HG03139 (cell line): ENCODE measurements around the gene RIGI.
"Not testable (repeated sequence)": the region's sequence is repeated elsewhere in the genome, so short reads cannot be mapped to it uniquely, and the experiment has no call there.

ENCODE experiments used
- ATAC-seq: cut with Tn5 transposase; IDR thresholded peaks from one replicate; pipeline ENCODE4 v1.9.1; 2021; ENCODE audit not compliant: unreplicated experiment

The RIGI gene

DNA sequence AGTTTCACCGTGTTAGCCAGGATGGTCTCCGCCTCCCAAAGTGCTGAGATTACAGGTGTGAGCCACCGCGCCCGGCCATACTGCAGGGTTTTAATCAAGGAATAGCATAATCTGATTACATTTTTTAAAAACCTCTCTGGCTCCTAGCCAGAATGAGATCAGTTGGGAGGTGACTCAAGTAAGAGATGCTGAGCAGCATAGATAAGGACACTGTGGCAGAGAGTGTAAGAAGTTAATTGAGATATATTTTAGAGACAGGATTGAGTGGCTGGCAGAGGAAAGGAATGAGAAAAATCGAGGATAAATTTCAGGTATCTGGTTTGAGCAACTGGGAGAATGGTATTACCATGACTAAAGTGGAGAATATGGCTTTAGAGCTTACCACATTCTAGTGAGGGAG lies 7.3 kb upstream of the RIGI start:
- ATAC-seq = no peak

DNA sequence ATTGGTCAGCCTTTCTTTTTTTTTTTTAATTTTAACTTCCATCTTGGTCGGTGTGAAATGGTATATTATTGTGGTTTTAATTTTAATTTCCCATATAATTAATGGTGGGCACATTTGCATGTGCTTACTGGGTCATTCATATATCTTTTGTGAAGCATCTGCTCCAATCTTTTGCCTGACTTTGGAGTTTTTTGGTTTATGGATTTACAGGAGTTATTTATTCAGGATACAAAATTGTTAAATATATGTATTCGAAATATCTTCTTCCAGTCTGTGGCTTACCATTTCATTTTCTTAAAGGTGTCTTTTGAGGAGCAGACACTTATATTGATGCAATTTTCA lies 682 bp upstream of the RIGI start:
- no peak for ATAC-seq

DNA sequence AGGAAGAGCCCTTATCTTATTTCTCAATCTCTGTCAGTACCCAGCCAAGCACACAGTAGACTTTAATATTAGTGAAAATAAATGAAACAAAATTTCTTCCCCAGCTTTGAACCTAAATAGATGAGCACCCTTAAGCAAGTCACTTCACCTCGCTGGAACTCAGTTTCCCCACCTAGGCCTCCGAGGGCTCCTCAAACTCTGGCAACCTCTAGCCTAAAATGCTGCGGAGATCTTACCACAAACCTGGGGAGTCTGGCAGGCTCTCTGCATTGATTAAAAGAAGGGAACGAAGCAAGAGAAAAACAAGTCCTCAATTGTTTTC lies 326 bp downstream of the RIGI start:
- ATAC-seq = no peak

DNA sequence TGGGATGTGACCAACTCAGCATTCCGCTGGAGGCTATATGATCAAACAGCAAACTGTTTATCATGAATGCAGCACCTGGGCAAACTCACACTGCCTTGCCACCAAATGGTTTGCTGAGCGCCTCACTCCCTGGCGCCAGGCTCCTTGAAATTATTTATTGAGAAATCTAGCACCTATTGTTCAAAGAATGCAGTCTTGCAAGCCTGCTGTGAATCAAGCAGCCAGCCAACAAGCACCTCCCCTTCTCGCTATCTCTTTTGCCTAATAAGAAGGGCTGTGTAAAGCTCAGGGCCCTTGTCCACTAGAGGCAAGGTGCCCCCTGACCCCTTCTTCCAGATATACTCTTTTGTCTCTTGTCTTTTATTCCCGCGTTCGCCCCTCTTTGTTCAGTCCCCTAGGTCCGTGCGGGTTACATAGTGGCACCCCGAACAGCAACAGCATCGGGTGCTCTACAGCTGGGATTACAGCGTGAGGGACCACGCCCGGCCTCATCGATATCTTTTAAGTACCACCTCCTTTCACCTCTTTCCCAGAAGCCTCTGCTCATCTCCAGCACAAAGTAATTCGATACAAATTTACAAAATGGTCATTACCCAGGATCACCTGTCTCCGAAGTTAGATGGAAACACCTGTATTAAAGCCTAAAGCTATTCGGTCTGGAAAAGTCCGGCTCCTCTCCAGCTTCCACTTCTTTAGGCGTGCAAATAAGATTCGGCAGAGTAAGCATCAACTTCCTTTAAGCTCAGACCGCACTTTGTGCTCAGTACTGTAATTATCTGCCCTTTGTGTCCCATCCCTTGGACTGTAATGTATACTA lies 896 bp downstream of the RIGI start:
- ATAC-seq = no peak

DNA sequence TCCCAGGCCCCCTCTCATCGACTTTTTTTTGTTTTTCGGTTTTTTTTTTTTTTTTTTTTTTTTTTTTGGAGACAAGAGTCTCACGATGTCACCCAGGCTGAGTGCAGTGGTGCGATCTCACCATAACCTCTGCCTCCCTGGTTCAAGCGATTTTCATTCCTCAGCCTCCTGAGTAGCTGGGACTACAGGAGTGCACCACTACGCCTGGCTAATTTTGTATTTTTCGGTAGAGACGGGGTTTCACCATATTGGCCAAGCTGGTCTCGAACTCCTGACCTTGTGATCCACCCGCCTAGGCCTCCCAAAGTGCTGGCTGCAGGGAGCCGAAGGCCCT lies 1.5 kb downstream of the RIGI start:
- not testable (repeated sequence) for ATAC-seq

DNA sequence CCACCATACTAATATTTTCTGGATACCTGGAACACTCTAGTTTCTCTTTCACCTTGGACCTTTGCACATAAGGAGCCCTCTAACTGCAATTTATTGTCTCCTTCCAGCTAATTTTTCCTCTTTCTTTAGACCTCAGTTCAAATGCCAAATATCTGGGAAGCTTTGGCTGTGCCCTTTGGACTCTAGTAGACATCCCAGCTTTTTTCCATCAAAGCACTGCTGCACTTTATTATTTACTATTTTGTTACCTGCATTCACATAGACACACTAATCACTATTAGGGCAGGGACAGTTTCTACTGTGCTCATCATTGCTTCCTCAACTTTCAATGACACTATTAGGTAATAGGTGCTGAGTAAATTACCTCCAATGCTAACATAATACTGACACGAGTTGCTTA lies 2.1 kb downstream of the RIGI start:
- no peak for ATAC-seq

DNA sequence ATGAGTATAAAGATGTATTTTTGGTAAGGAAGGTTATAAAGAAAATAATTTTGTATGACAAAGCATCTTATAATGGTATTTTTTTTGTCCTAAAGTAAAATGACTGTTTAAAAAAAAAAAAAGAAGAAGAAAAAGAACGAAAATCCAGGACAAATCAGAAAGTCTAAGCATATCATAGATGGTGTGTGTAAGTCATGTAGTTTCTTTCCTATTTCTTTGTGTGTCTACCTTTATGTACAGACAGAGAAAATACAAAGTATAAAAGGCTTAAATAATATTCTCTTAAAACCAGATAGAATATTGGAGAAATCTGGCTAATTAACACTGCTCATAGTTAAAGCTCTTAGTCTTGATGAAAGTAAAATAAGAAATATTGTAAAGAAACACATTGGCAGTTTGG lies 7.7 kb downstream of the RIGI start:
- ATAC-seq = no peak

DNA sequence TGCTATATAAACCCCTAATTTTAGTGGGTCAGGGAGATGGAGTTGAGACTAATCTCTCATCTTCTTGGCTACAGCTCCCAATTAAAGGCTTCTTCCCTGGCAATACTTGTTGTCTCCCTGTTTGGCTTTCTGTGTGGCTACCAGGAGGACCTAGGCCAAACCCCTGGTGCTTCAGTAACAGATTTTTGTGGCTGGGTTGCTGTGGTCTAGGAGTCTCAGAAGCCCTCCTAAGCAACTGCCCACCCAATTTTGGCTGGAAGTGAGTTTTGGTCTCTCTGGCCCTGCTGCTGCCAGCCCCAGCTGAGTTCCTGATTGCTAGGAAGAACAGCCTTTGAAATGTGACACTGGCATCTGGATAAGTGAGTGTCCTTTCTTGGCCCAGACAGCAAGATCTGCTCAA lies 9.8 kb downstream of the RIGI start:
- ATAC-seq = no peak

DNA sequence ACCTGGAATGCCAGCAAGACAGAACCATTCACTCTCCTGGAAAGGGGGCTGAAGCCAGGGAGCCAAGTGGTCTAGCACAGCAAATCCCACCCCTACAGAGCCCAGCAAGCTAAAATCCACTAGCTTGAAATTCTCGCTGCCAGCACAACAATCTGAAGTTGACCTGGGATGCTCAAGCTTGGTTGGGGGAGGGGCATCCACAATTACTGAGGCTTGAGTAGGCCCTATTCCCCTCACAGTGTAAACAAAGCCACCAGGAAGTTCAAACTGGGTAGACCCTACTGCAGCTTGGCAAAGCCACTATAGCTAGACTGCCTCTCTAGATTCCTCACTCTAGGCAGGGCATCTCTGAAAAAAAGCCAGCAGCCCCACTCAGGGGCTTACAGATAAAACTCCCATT lies 17.3 kb downstream of the RIGI start:
- ATAC-seq = no peak

DNA sequence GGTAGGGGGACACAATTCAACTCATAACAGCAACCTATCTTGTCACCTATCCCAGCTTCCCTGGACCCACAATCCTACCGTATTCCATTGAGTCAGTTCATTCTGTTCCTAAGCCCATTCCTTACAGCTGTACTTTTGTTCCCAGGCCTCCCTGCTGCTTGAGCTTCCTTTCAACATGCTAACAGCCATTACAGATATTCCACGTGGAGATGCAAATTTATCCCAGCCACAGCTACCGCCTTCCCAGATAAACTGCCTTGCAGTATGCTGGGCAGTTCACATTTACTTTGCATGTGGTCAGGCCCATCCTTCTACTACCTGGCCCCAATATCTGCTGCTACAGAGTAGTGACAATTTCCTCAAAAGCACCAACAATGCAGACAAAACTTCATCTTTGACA lies 23.0 kb downstream of the RIGI start:
- ATAC-seq = no peak

DNA sequence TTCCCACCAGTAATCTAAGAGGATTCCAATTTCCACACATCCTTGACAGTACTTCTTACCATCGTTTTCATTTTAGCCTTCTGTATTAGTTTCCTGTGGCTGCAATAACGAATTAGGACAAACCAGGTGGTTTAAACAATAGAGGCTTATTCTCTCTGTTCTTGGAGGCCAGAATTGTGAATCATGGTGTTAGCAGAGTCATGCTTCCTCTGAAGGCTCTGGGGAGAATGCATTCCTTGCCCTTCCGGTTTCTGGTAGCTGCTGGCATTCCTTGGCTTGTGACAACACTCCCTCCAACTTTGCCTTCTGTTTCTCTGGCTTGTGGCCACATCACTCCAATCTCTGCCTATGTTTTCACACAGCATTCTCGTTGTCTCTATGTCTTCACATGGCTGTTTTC lies 23.5 kb downstream of the RIGI start:
- no peak for ATAC-seq

DNA sequence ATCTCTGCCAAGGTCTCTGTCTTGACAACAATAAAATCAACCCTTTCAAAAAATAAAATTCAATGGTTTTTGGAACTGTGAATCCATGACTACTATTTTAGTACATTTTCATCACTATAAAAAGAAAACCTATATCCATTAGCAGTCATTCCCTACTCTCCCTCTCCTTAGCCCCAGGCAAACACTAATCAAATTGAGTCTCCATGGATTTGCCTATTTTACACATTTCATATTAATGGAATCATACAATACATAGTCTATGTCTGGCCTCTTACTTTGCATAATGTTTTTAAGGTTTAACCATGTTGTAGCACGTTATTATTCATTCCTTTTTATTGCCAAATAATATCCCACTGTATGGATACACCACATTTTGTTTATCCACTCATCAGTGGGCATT lies 24.1 kb downstream of the RIGI start:
- ATAC-seq = no peak

DNA sequence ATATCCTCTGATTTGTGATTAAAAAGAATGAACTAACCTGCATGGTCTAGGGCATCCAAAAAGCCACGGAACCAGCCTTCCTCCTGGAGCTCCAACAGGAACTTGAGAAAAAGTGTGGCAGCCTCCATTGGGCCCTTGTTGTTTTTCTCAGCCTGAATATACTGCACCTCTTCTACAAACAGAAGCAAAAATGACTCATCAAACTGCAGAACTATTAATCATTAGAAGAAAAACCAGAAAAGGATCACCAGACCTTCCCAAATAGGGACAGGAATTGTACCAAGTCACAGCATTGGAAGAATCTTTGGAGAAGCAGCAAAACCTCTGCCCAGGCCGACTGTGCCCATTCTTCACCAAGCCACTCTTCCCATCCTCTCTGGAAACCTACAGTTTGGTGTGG lies 25.2 kb downstream of the RIGI start:
- ATAC-seq = no peak

DNA sequence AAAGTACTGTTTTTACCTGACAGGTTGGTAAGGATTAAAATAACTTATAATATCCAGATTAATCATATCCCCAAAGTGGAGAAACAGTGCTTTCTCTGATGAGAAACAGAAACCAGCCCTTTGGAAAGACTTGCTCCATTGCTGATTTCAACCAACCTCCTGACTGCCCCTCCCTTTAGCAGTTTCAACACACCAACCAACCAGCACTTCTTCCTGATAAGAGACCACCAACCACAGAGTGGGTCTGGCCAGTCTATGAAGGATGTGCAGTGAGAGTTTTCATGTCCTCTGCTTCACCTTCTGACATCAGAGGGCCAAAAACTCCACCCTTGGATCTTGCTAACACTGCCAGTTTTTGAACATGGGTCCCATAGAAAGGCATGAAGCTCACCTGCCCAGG lies 28.1 kb downstream of the RIGI start:
- ATAC-seq = no peak

DNA sequence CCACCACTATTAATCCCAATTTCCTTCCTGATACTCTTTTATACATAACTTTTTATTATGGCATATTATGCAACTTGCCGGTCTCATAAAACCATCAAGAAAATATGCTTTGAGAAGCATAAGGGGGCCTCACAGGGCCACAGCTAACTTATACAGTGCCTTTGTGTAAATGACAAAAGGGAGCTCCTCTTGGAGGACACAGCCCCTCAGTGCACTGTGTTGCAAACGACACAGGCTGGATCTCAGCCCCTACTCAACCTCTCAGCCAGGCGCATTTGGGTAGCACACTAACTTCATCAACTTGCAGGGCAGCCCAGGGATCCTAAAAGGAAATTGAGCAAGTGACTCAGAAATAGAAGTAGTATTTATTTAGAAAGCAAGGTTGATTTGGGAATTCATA lies 35.4 kb downstream of the RIGI start:
- ATAC-seq = no peak

DNA sequence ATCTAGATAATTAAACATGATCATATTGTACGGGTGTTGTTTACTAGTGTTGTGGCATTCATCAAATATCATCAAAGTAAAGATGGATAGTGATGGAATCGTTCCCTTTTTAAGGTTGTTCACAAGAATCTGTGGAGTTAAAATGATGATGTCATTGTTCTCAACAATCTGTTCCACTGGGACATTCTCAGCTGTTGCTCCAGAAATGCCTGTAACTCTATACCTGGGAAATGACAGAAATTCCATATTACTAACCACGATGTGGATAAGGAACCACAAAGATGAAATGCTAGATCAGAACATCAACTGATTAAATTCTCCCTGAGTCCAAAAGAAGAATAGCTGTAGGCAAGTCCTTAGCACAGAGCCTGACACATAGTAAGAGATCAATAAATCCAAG lies 38.0 kb downstream of the RIGI start:
- ATAC-seq = no peak

DNA sequence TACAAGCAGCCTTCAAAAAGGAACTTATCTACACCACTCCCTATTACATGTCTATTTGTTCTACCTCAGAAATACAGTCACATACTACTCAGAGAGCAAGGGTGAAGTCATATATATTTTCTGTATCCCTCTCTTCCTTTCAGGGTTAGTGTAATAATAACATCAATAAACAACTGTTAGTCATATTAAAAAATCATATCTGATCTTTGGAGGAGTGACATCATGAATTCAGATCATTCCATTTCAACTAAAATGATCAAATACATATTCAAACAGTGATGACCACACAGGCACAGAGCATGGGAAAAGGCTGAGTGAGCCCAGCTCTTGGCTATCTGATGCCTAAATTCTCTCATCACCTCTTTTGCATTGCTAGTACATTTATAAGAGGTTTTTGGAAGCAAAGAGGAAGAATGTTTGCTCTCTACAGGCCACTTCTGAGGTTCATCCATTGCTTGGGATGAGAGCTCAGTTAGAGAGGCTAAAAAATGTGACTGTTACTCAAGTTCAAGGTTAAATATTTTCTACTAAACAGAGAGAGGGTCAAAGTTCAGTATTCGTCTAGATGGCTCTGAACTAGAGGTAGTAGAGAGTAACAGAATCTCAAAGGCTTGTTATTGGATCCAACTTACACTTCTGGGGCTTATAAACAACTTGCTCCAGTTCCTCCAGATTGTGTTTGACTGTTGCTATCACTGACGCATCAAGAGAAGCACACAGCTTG lies 39.0 kb downstream of the RIGI start:
- no peak for ATAC-seq

DNA sequence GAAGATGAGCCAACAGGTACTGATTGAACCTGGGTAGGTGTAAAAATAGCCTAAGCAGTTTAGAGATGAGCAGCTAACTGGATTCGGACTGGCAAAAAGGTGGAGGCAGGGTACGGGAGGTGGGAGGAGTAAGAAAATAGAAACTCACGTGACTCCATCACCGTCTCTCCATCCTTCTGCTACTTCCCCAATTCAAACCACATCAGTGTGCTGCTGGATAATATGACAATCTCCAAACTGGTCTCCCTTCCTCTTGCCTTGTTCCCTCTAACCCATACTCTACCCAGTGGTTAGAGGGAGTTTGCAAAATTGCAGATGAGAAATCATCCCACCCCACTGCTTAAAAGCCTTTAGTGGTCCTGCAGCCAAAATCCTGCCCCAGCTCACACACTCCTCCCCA lies 42.7 kb downstream of the RIGI start:
- no peak for ATAC-seq
